HepG2 (cell line): ENCODE data around the gene GNPDA1. TPM values are rescaled to one million over a fixed set of nuclear protein-coding genes. Genes with fewer than 3 reads are reported as not detected.

Experiments
- ATAC-seq: fragments of 200-7000 bp; cut with Tn5 transposase; 3 replicates; pipeline ENCODE4 v1.9.1; 2020; ENCODE audit warnings: mild to moderate bottlenecking, moderate library complexity
- BruUV-seq: library from RNA; stranded (reverse); fragments of 400-500 nt; replicated peaks from 2 replicates; lab custom pipeline; 2021; lab: Mats Ljungman, UMichigan
- CTCF ChIA-PET: fragments of 300-600 bp; formaldehyde crosslinking; extraction: SDS; loops from one replicate; lab custom pipeline; 2021; ENCODE audit warnings: low total read pairs, inconsistent platforms, low intra/inter-chr PET ratio; lab: Yijun Ruan, JAX
- POLR2A ChIA-PET: fragments of 350-600 bp; sonication (Branson Sonifier 250); formaldehyde crosslinking; loops from one replicate; lab custom pipeline; 2020; ENCODE audit warnings: antibody characterized with exemption, inconsistent platforms; lab: Yijun Ruan, JAX
- DNase-seq: peaks from one replicate; pipeline ENCODE4 v3.0.0-alpha.2; 2015; ENCODE audit warnings: low spot score
- FAIRE-seq: peaks from 3 replicates; lab custom pipeline; 2011; peaks lifted over from hg19 to GRCh38; lab: Jason Lieb, UNC
- H2AFZ ChIP-seq: one replicate; pipeline ENCODE4 v1.6.1; 2011; ENCODE audit warnings: low read length, inconsistent platforms
- H3K27ac ChIP-seq: fragments of 300-600 bp; 3 replicates; pipeline ENCODE4 v1.8.0; 2011; ENCODE audit warnings: mixed run types, mild to moderate bottlenecking, mixed read lengths, low read length, inconsistent platforms; ENCODE audit not compliant: insufficient read depth; ENCODE audit errors: extremely low read length
- H3K27me3 ChIP-seq, 2 experiments: fragments of 200-600 bp in 1 of 2; 2 replicates in 1 of 2; 3 replicates in 1 of 2; pipeline versions ENCODE4 v1.6.0 to v1.8.0; 2011; ENCODE audit warnings: low read length in 2 of 2, mild to moderate bottlenecking in 2 of 2, moderate library complexity in 2 of 2, inconsistent platforms in 1 of 2; ENCODE audit not compliant: insufficient read depth in 2 of 2, control insufficient read depth in 1 of 2
- H3K36me3 ChIP-seq, 2 experiments: fragments of 200-600 bp in 1 of 2; replicated peaks in 1 of 2; 2 replicates in 1 of 2; 3 replicates in 1 of 2; pipeline versions ENCODE4 v1.5.1 to v1.8.0; 2011; ENCODE audit warnings: low read length in 2 of 2, inconsistent platforms in 1 of 2; ENCODE audit not compliant: insufficient read depth in 2 of 2, control insufficient read depth in 1 of 2
- H3K4me1 ChIP-seq: 2 replicates; pipeline ENCODE4 v1.5.1; 2012; ENCODE audit warnings: low read length, inconsistent platforms; ENCODE audit not compliant: insufficient read depth
- H3K4me2 ChIP-seq: 2 replicates; pipeline ENCODE4 v1.6.0; 2011; ENCODE audit warnings: low read depth, low read length, inconsistent platforms
- H3K4me3 ChIP-seq, 3 experiments: fragments of 200-600 bp in 1 of 3; sonication (generic), shearing (Covaris generic) in 1 of 3; replicated peaks in 1 of 3; 2 replicates each; pipeline ENCODE4 v1.5.1; 2011 to 2016; ENCODE audit warnings: low read length in 3 of 3, inconsistent platforms in 2 of 3, low read depth in 2 of 3, mild to moderate bottlenecking in 2 of 3, control low read depth in 1 of 3, mixed read lengths in 1 of 3; ENCODE audit not compliant: insufficient read depth in 1 of 3
- H3K79me2 ChIP-seq: one replicate; pipeline ENCODE4 v1.6.1; 2011; ENCODE audit warnings: low read length, inconsistent platforms; ENCODE audit not compliant: insufficient read depth
- H3K9ac ChIP-seq: 2 replicates; pipeline ENCODE4 v1.6.0; 2011; ENCODE audit warnings: mild to moderate bottlenecking, low read depth, low read length, inconsistent platforms; ENCODE audit not compliant: insufficient read depth
- H3K9me3 ChIP-seq: 2 replicates; pipeline ENCODE4 v1.5.1; 2012; ENCODE audit warnings: mild to moderate bottlenecking, low read length
- H4K20me1 ChIP-seq: 2 replicates; pipeline ENCODE4 v1.6.0; 2011; ENCODE audit warnings: inconsistent platforms, mild to moderate bottlenecking, low read length, moderate library complexity; ENCODE audit not compliant: insufficient read depth
- AGO2 ChIP-seq: fragments of 200-400 bp; formaldehyde crosslinking; optimal IDR thresholded peaks from 2 replicates; pipeline ENCODE3; 2017; ENCODE audit warnings: mild to moderate bottlenecking, low read depth, low read length, moderate library complexity
- ATF6 ChIP-seq: sonication (generic); formaldehyde crosslinking; conservative IDR thresholded peaks from 2 replicates; pipeline ENCODE4 v1.4.0; 2020; ENCODE audit warnings: missing genetic modification reagents
- CHD2 ChIP-seq: IDR thresholded peaks from 2 replicates; pipeline ENCODE4 v1.6.1; 2011; ENCODE audit warnings: low read depth, low read length, improper control_type of control experiment
- DNMT3B ChIP-seq: conservative IDR thresholded peaks from 2 replicates; pipeline ENCODE4 v1.6.1; 2016; ENCODE audit warnings: missing biosample characterization, control low read depth
- GMEB2 ChIP-seq: IDR thresholded peaks from 2 replicates; pipeline ENCODE4 v1.6.1; 2016; ENCODE audit warnings: missing biosample characterization, missing genetic modification reagents, low read depth
- HNF4G ChIP-seq, 2 experiments: sonication (generic) in 1 of 2; formaldehyde crosslinking in 1 of 2; IDR thresholded peaks; 2 replicates each; pipeline versions ENCODE4 v1.4.0 to v1.6.1; 2011 to 2020; ENCODE audit warnings: borderline replicate concordance in 2 of 2, low read depth in 2 of 2, mild to moderate bottlenecking in 2 of 2, low read length in 1 of 2, missing genetic modification reagents in 1 of 2, moderate library complexity in 1 of 2
- KDM6A ChIP-seq: IDR thresholded peaks from 2 replicates; pipeline ENCODE4 v1.6.1; 2016; ENCODE audit warnings: low read depth
- MEIS1 ChIP-seq: sonication (generic); formaldehyde crosslinking; IDR thresholded peaks from 2 replicates; pipeline ENCODE4 v1.9.0; 2021; ENCODE audit warnings: mild to moderate bottlenecking, missing genetic modification reagents, moderate library complexity, borderline replicate concordance
- NAIF1 ChIP-seq: sonication (generic); formaldehyde crosslinking; IDR thresholded peaks from 2 replicates; pipeline ENCODE4 v1.5.0; 2020; ENCODE audit warnings: mild to moderate bottlenecking, missing genetic modification reagents, borderline replicate concordance
- SIN3B ChIP-seq: fragments of 150-350 bp; IDR thresholded peaks from 2 replicates; pipeline ENCODE4 v1.6.1; 2014; ENCODE audit warnings: low read length
- ZSCAN21 ChIP-seq: sonication (generic); formaldehyde crosslinking; IDR thresholded peaks from 2 replicates; pipeline ENCODE4 v1.8.0; 2022; ENCODE audit warnings: mild to moderate bottlenecking, missing genetic modification reagents, moderate library complexity, borderline replicate concordance
- ZSCAN25 ChIP-seq: sonication (generic); formaldehyde crosslinking; IDR thresholded peaks from 2 replicates; pipeline ENCODE4 v1.8.0; 2022; ENCODE audit warnings: mild to moderate bottlenecking, missing genetic modification reagents
- WGBS: methylation state at CpG from one replicate; pipeline ENCODE4 v1.1.6; 2017; ENCODE audit warnings: low lambda C conversion rate; 5-methylcytosine and 5-hydroxymethylcytosine counted together
- in situ Hi-C: cut with HindIII; loops from 2 replicates; pipeline ENCODE4 v1.10.0; 2017; ENCODE audit warnings: low pct_unique_long_range_greater_than_20kb; ENCODE audit not compliant: extremely low pct_ligation_motif_present
- intact Hi-C: fragments of 100-400 bp; cut with micrococcal nuclease; formaldehyde crosslinking; loops from one replicate; pipeline ENCODE4 v1.10.0; 2022; ENCODE audit not compliant: unreplicated experiment
- polyA plus RNA-seq, 8 experiments: library from polyadenylated mRNA; depleted of rRNA in 3 of 8; stranded (reverse) in 7 of 8; unstranded in 1 of 8; fragments of >200 nt; fragmentation: Illumina TruSeq in 4 of 8; extraction: Trizol in 4 of 8; gene quantifications; 2 replicates each; pipeline versions ENCODE4 v1.2.1 to v1.2.3, GENCODE V29; 2011 to 2016; ENCODE audit warnings: low read depth in 4 of 8, missing spikeins in 1 of 8, mixed read lengths in 1 of 8; ENCODE audit not compliant: insufficient read depth in 1 of 8
- total RNA-seq, 5 experiments: library from RNA; depleted of rRNA; stranded (reverse); fragments of >200 nt; fragmentation: Illumina TruSeq; extraction: Trizol; gene quantifications; 2 replicates each; pipeline ENCODE4 v1.2.3, GENCODE V29; 2016; ENCODE audit warnings: low read depth in 1 of 5

The GNPDA1 gene
- total and polyA plus RNA-seq, 2 of the 13 experiments (the other 11 are each of a cell fraction or from before 2014, with no cell fraction given) = 6.0 to 54.1 TPM

GRCh38 chr5:141966963-141967333, 45.9 kb downstream of the GNPDA1 start:
- BruUV-seq = no TSS peak
- H3K9me3 ChIP-seq = no peaks in the 10 kb centered on the region
- H3K27ac ChIP-seq = no peak overlapping the region
- ChIA-PET POLR2A (interaction anchor here (1.2 kb wide), 1 partner anchor 43 kb away, joined by 5 read pairs; the partner anchor contains the start of gene DELE1), CTCF (no interaction called here)
- H3K9ac ChIP-seq = no peak overlapping the region
- FAIRE-seq = no peak
- H3K27me3 ChIP-seq = no peaks in the 10 kb centered on the region; a peak in 2 of 5 replicates
- no peaks in the 10 kb centered on the region for H4K20me1 ChIP-seq
- peak overlapping the region; percentile 58 for H3K4me2 ChIP-seq
- no peak for ATAC-seq
- H2AFZ ChIP-seq = no peak overlapping the region
- TF ChIP-seq KDM6A (CRISPR knock-in tag) (no peak), MEIS1 (CRISPR knock-in tag) (no peak), ZSCAN21 (CRISPR knock-in tag) (no peak), ZSCAN25 (CRISPR knock-in tag) (no peak), GMEB2 (CRISPR knock-in tag) (no peak), ATF6 (CRISPR knock-in tag) (no peak), NAIF1 (CRISPR knock-in tag) (no peak), CHD2 (no peak), DNMT3B (CRISPR knock-in tag) (no peak), SIN3B (no peak), AGO2 (no peak), HNF4G (IDR thresholded peaks at IDR 0.05; ENCODE audit: borderline replicate concordance, low read depth, low read length) (no peak), HNF4G (CRISPR knock-in tag; IDR thresholded peaks at IDR 0.05; ENCODE audit: borderline replicate concordance, low read depth) (no peak)
- peaks cover 46% of the 10 kb centered on the region for H3K4me1 ChIP-seq
- H3K36me3 ChIP-seq = no peaks in the 10 kb centered on the region
- DNase-seq = no peak
- 63% methylated on average over 2 of the region's 2 CpGs for WGBS
- intact Hi-C loops = no loop called here
- H3K4me3 ChIP-seq = no peak overlapping the region
- in situ Hi-C loops = no loop called here
- H3K79me2 ChIP-seq = peaks cover 4% of the 10 kb centered on the region
